HFFc6 (cell line): Measurements from ENCODE around the gene LRRC8D. TPM values are rescaled to one million over a fixed set of nuclear protein-coding genes. Genes with fewer than 3 reads are reported as not detected.

Source experiments
- DNase-seq: peaks from one replicate; pipeline ENCODE4 v3.0.0-alpha.2; 2018
- H3K27ac Mint-ChIP-seq: 2 replicates; pipeline ENCODE4 v1.8.0; 2020; ENCODE audit warnings: mild to moderate bottlenecking, mixed read lengths
- H3K27me3 Mint-ChIP-seq: 2 replicates; pipeline ENCODE4 v1.8.0; 2021; ENCODE audit warnings: mild to moderate bottlenecking, moderate library complexity, mixed read lengths; ENCODE audit not compliant: insufficient read depth
- H3K36me3 Mint-ChIP-seq: 2 replicates; pipeline ENCODE4 v1.8.0; 2021; ENCODE audit warnings: low read depth, mixed read lengths
- H3K4me1 Mint-ChIP-seq: 2 replicates; pipeline ENCODE4 v1.8.0; 2020; ENCODE audit warnings: low read depth, mixed read lengths
- H3K4me3 Mint-ChIP-seq: 2 replicates; pipeline ENCODE4 v1.8.0; 2020; ENCODE audit warnings: mild to moderate bottlenecking, moderate library complexity, mixed read lengths
- H3K9me3 Mint-ChIP-seq: 2 replicates; pipeline ENCODE4 v1.8.0; 2020; ENCODE audit warnings: mild to moderate bottlenecking, mixed read lengths
- total RNA-seq, 6 experiments: library from RNA; stranded (reverse); fragmentation: NEBNext Ultra II Directional; extraction: Animal tissue kit (Norgen Biotek cat#: 25700); gene quantifications; 2 replicates in 1 of 6; 3 replicates in 5 of 6; pipeline ENCODE4 v1.2.3, GENCODE V29; 2021
- TF ChIP-seq, protein P1 (sequence below): fragments of 200-600 bp; sonication (generic); IDR thresholded peaks from 2 replicates; pipeline ENCODE4 v1.5.0; 2021; ENCODE audit warnings: antibody characterized with exemption, mild to moderate bottlenecking

The LRRC8D gene
- total RNA-seq, 6 experiments from 2014 or later, result 33.5 to 46.7 (median 41.8) TPM

DNA sequence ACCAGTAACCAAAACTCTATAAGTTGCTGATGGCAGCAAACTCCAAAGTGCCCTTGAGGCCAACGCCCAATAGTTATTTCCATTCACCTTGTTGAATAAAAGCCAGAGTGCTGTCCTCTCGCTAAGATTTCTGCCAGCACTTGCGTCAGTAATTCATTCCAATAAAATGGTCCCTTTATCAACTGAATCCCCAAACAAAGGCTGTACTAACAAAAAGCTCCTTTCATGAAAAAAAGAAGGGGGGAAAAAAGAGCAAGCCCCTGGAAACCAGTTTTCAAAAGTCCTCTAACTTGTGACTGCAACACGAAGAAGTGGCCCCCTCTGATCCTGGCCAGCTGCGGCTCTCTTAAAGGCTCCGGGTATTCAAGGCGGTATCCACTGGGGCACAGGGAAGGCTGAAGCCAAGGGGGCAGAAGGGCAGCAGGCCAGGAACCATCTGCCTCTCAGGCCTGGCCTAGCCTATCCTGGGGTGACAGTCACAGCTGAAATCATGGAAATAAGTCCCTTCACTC is 118.3 kb downstream of the LRRC8D start:
- no peak for DNase-seq
- peaks cover 19% of the 10 kb centered on the region for H3K36me3 Mint-ChIP-seq
- no peak overlapping the region for H3K4me3 Mint-ChIP-seq
- no peaks in the 10 kb centered on the region for H3K27me3 Mint-ChIP-seq
- H3K27ac Mint-ChIP-seq, result peak overlapping the region; percentile 21; the same call in 1 of the 2 replicates
- H3K9me3 Mint-ChIP-seq, result no peaks in the 10 kb centered on the region
- TF ChIP-seq, protein P1, sequence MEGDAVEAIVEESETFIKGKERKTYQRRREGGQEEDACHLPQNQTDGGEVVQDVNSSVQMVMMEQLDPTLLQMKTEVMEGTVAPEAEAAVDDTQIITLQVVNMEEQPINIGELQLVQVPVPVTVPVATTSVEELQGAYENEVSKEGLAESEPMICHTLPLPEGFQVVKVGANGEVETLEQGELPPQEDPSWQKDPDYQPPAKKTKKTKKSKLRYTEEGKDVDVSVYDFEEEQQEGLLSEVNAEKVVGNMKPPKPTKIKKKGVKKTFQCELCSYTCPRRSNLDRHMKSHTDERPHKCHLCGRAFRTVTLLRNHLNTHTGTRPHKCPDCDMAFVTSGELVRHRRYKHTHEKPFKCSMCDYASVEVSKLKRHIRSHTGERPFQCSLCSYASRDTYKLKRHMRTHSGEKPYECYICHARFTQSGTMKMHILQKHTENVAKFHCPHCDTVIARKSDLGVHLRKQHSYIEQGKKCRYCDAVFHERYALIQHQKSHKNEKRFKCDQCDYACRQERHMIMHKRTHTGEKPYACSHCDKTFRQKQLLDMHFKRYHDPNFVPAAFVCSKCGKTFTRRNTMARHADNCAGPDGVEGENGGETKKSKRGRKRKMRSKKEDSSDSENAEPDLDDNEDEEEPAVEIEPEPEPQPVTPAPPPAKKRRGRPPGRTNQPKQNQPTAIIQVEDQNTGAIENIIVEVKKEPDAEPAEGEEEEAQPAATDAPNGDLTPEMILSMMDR, result no peak
- peaks cover 39% of the 10 kb centered on the region for H3K4me1 Mint-ChIP-seq

GRCh38 chr1:89939693-89940438 is 119.0 kb downstream of the LRRC8D start:
- Mint-ChIP-seq H3K4me1 (peaks cover 43% of the 10 kb centered on the region), H3K36me3 (peaks cover 11% of the 10 kb centered on the region), H3K9me3 (no peaks in the 10 kb centered on the region), H3K27me3 (no peaks in the 10 kb centered on the region), H3K4me3 (no peak overlapping the region), H3K27ac (no peak overlapping the region; the same call in 1 of the 2 replicates)
- no peak for DNase-seq
- TF ChIP-seq, protein P1, result no peak

DNA sequence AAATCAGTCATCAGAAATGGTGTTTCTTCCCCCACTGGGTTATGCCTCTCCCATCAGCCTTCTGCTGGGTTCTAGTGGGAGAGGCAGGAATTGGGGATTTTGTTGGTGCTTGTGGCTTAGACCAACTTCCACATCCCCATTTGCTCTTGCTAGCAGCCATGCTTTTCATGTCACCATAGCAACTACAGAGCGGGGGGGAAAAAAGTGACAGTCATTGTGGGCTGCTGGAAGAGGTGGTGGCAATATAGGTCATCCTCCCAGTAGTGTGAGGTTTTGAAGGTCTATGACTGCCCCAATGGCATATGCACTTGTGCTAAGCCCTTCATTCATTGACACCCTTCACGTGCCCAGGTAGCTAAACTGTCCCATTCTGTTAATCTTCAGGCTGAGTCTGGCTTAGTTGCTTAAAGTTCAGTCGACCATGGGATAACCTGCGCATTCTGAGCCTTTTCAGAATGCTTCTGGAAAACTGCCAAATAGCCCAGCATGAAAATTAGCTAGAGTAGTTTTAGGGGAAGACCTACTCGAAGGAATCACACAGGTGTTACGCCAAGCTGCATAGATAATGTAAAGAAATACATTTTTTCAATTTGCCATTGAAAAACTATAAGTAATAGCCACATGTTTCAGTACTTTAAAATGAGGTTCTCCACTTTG is 120.4 kb downstream of the LRRC8D start:
- Mint-ChIP-seq H3K36me3 (no peaks in the 10 kb centered on the region), H3K4me3 (no peak overlapping the region)

DNA sequence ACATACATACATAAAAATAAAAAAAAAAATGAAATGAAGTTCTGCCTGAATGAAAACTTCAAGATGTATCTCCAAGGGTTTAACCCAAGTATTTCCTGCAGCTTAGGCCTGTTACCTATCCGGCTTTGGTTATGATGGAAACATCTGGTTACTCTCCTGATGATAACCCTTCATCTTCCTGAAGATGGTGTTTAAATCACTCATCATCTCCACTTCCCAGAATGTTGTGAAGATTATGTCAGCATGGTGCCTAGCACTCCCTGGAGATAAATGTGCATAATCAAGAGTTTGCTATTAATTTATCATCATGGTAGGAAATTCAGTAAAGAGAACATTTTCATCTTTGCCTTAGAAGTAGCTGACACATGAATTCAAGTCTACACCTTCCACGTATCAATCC is 121.2 kb downstream of the LRRC8D start:
- H3K27ac Mint-ChIP-seq, result no peak overlapping the region
- no peak for DNase-seq
- no peak overlapping the region for H3K4me3 Mint-ChIP-seq

More for the DNA sequence above, 120.4 kb downstream of the LRRC8D start:
- Mint-ChIP-seq H3K27ac (no peak overlapping the region), H3K9me3 (no peaks in the 10 kb centered on the region), H3K4me1 (peaks cover 57% of the 10 kb centered on the region), H3K27me3 (no peaks in the 10 kb centered on the region; the same call in 1 of the 2 replicates)
- TF ChIP-seq, protein P1, result no peak
- DNase-seq, result no peak

More for the DNA sequence above, 121.2 kb downstream of the LRRC8D start:
- Mint-ChIP-seq H3K36me3 (no peaks in the 10 kb centered on the region), H3K9me3 (no peaks in the 10 kb centered on the region), H3K27me3 (no peaks in the 10 kb centered on the region; the same call in 1 of the 2 replicates), H3K4me1 (peaks cover 60% of the 10 kb centered on the region)
- TF ChIP-seq, protein P1, result no peak
